Osteoblast (primary cell): ENCODE measurements around the gene MED26. TPM values are rescaled to one million over a fixed set of nuclear protein-coding genes. Genes with fewer than 3 reads are reported as not detected.

Experiments used
- DNase-seq: peaks from one replicate; pipeline ENCODE4 v3.0.0; 2011; ENCODE audit warnings: low spot score, mixed read lengths; ENCODE audit not compliant: insufficient read length; ENCODE audit errors: missing footprints
- H2AFZ ChIP-seq: 2 replicates; pipeline ENCODE4 v1.6.0; 2011; ENCODE audit warnings: mild to moderate bottlenecking, low read length
- H3K27ac ChIP-seq: 2 replicates; pipeline ENCODE4 v1.5.1; 2011; ENCODE audit warnings: mild to moderate bottlenecking, low read depth, low read length, moderate library complexity
- H3K27me3 ChIP-seq: 2 replicates; pipeline ENCODE4 v1.6.0; 2012; ENCODE audit warnings: mild to moderate bottlenecking, control low read depth, inconsistent platforms, low read length, moderate library complexity; ENCODE audit not compliant: insufficient read depth
- H3K36me3 ChIP-seq: 2 replicates; pipeline ENCODE4 v1.5.1; 2011; ENCODE audit warnings: mild to moderate bottlenecking, low read length, control low read depth, moderate library complexity; ENCODE audit not compliant: insufficient read depth
- H3K4me1 ChIP-seq: 2 replicates; pipeline ENCODE4 v1.5.1; 2011; ENCODE audit warnings: mild to moderate bottlenecking, low read length, control low read depth, moderate library complexity; ENCODE audit not compliant: insufficient read depth
- H3K4me2 ChIP-seq: 2 replicates; pipeline ENCODE4 v1.6.0; 2011; ENCODE audit warnings: mild to moderate bottlenecking, low read length; ENCODE audit not compliant: insufficient read depth
- H3K4me3 ChIP-seq: fragments of 200-600 bp; sonication (generic); 3 replicates; pipeline ENCODE4 v1.5.1; 2012; ENCODE audit warnings: mild to moderate bottlenecking, low read length, inconsistent platforms; ENCODE audit not compliant: insufficient read depth
- H3K79me2 ChIP-seq: 2 replicates; pipeline ENCODE4 v1.6.0; 2012; ENCODE audit warnings: mild to moderate bottlenecking, low read length, control low read depth, inconsistent platforms; ENCODE audit not compliant: insufficient read depth
- H3K9me3 ChIP-seq: 2 replicates; pipeline ENCODE4 v1.5.1; 2011; ENCODE audit warnings: low read depth, low read length, control low read depth
- H4K20me1 ChIP-seq: 2 replicates; pipeline ENCODE4 v1.6.0; 2012; ENCODE audit warnings: mild to moderate bottlenecking, low read length, control low read depth; ENCODE audit not compliant: insufficient read depth
- total RNA-seq: library from RNA; depleted of rRNA; stranded (reverse); fragments of >200 nt; gene quantifications from 2 replicates; pipeline ENCODE4 v1.2.3, GENCODE V29; 2012
- TF ChIP-seq, protein P1 (sequence below): IDR thresholded peaks from 2 replicates; pipeline ENCODE4 v1.5.1; 2011; ENCODE audit warnings: mild to moderate bottlenecking, low read depth, low read length, moderate library complexity; ENCODE audit errors: extremely low read depth

Gene MED26
- total RNA-seq, 1 donor: 5.8 TPM

DNA sequence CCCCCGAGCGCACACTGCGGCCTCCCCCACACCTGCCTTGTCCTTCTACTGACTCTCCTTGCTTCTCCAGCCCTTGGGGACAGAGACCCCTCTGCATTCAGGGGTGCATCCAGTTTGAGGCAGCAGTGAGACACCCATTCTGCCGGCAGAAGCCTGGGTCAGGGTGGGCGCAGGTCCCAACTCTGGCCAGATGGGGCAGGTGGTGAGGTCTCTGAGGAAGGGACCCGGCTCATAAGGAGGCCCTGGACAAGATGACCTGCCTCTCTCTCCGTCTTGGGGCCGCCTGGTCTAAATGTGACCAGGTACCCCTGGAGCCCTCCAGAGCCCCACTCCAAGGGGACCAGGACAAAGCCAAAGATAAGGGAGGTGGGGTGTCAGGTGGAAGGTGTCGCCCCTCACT is 91.9 kb downstream of the MED26 start:
- H3K4me3 ChIP-seq: no peak overlapping the region
- TF ChIP-seq, protein P1, sequence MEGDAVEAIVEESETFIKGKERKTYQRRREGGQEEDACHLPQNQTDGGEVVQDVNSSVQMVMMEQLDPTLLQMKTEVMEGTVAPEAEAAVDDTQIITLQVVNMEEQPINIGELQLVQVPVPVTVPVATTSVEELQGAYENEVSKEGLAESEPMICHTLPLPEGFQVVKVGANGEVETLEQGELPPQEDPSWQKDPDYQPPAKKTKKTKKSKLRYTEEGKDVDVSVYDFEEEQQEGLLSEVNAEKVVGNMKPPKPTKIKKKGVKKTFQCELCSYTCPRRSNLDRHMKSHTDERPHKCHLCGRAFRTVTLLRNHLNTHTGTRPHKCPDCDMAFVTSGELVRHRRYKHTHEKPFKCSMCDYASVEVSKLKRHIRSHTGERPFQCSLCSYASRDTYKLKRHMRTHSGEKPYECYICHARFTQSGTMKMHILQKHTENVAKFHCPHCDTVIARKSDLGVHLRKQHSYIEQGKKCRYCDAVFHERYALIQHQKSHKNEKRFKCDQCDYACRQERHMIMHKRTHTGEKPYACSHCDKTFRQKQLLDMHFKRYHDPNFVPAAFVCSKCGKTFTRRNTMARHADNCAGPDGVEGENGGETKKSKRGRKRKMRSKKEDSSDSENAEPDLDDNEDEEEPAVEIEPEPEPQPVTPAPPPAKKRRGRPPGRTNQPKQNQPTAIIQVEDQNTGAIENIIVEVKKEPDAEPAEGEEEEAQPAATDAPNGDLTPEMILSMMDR: no peak
- no peak overlapping the region for H3K4me2 ChIP-seq
- H3K36me3 ChIP-seq: peaks cover 45% of the 10 kb centered on the region
- H2AFZ ChIP-seq: no peak overlapping the region
- DNase-seq: peak; percentile 80
- no peaks in the 10 kb centered on the region for H3K9me3 ChIP-seq
- peaks cover 5% of the 10 kb centered on the region for H3K4me1 ChIP-seq
- peaks cover 61% of the 10 kb centered on the region for H3K79me2 ChIP-seq
- no peak overlapping the region for H3K27ac ChIP-seq
- peaks cover 43% of the 10 kb centered on the region for H4K20me1 ChIP-seq
- H3K27me3 ChIP-seq: no peaks in the 10 kb centered on the region

DNA sequence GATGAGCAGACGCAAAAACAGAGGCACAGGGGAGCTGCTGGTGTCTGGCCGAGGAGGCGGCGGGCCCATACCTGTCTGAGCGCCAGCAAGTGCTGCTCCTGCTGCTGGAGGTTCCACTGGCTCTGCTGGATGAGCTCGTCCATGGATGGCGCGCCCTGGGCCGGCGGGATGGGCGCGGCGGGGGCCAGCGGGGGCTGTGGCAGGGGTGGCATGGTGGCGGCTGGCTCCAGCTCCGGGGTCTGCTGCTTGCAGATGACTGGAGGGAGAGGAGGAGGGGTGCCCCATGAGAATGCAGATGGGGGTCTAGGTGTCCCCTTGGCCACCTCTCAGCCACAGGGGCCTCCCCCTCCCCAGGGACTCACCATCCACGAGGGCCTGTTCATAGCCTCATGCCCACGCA is 92.6 kb downstream of the MED26 start:
- no peak overlapping the region for H2AFZ ChIP-seq
- no peaks in the 10 kb centered on the region for H3K4me1 ChIP-seq
- peaks cover 39% of the 10 kb centered on the region for H4K20me1 ChIP-seq
- TF ChIP-seq, protein P1: no peak
- H3K36me3 ChIP-seq: peaks cover 49% of the 10 kb centered on the region
- peaks cover 54% of the 10 kb centered on the region for H3K79me2 ChIP-seq
- peak; percentile 86 for DNase-seq
- no peaks in the 10 kb centered on the region for H3K27me3 ChIP-seq
- no peak overlapping the region for H3K27ac ChIP-seq
- no peak overlapping the region for H3K4me3 ChIP-seq
- no peaks in the 10 kb centered on the region for H3K9me3 ChIP-seq
- H3K4me2 ChIP-seq: no peak overlapping the region

DNA sequence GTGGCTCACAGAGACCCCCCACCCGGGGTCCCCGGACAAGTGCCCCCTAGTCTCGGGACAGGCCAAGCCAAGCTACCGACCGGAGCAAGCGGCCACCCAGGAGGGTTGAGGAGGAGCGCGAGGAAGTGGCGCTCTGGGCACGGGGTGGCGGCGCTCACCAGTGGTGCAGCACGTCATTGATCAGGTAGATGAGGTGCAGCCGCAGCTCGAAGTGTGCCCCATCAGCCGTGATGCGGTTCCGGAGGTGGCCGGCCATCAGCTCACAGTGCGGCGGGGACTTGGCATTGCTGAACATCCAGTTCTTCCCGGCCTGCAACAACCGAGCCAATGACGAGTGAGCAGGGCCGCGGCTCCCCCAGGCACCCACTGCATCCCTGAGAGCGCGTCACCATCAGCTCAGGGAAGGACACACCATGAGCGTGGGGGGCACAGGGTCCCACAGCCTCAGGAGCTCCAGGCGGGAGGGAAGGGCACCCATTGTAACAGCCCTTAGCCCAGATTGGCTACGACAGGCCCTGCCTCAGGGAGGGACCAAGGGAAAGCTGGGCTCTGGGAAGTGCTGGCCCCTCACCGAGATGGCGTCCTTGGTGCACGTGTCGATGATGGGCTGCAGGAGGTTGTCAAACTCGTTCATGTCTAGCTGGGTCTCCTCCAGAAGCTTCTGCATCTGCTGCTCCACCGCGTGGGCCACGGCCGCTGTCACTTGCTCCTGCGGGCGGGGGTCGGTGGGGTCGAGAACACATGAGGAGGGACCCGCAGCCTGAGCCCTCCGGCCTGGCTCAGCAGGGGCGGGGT is 95.4 kb downstream of the MED26 start:
- TF ChIP-seq, protein P1: no peak
- Histone ChIP-seq H3K36me3 (peaks cover 59% of the 10 kb centered on the region), H3K4me1 (no peaks in the 10 kb centered on the region), H3K4me2 (no peak overlapping the region), H3K9me3 (no peaks in the 10 kb centered on the region), H3K27me3 (no peaks in the 10 kb centered on the region), H3K4me3 (no peak overlapping the region), H4K20me1 (peaks cover 19% of the 10 kb centered on the region), H2AFZ (no peak overlapping the region), H3K27ac (no peak overlapping the region), H3K79me2 (peaks cover 27% of the 10 kb centered on the region)
- peak; percentile 84 for DNase-seq

DNA sequence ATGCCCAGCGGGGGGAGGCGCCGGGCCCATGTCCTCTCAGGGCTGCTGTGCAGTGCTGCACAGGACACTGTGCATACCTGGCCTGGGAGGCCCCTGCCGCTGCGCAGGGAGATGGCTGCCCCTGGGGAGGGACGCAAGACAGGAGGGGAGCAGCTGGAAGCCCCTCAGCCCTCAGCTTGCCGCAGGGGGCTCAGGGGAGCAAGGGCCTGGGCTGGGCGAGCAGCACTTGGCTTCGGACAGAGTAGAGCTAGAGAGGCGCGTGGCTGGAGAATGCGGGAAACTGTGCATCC is 96.7 kb downstream of the MED26 start:
- Histone ChIP-seq H3K79me2 (peaks cover 17% of the 10 kb centered on the region), H3K9me3 (no peaks in the 10 kb centered on the region), H3K4me3 (no peak overlapping the region), H3K4me1 (no peaks in the 10 kb centered on the region), H3K36me3 (peaks cover 72% of the 10 kb centered on the region), H3K27ac (no peak overlapping the region), H2AFZ (no peak overlapping the region), H3K4me2 (no peak overlapping the region), H3K27me3 (no peaks in the 10 kb centered on the region), H4K20me1 (peaks cover 15% of the 10 kb centered on the region)
- peak; percentile 64 for DNase-seq
- TF ChIP-seq, protein P1: no peak
